ENCODE results near the gene P2RX1.

P2RX1 gene

DNA sequence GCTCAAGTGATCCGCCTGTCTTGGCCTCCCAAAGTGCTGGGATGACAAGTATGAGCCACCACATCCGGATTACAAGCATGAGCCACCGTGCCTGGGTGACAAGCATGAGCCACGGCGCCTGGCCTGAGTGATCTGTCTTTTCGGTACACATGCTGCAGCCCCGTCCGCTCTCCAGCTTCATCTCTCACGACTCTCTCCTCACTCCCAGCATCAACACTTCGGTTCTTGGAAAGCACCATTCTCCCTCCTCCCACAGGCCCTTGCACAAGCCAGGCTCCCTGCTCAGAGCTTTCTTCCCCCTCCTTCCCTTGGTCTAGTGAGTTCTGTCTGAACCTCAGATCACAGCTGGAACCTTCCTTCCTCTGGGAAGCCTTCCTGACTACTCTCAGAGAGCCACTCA is 63.7 kb downstream of the P2RX1 start:
- TF ChIP-seq, protein P1, sequence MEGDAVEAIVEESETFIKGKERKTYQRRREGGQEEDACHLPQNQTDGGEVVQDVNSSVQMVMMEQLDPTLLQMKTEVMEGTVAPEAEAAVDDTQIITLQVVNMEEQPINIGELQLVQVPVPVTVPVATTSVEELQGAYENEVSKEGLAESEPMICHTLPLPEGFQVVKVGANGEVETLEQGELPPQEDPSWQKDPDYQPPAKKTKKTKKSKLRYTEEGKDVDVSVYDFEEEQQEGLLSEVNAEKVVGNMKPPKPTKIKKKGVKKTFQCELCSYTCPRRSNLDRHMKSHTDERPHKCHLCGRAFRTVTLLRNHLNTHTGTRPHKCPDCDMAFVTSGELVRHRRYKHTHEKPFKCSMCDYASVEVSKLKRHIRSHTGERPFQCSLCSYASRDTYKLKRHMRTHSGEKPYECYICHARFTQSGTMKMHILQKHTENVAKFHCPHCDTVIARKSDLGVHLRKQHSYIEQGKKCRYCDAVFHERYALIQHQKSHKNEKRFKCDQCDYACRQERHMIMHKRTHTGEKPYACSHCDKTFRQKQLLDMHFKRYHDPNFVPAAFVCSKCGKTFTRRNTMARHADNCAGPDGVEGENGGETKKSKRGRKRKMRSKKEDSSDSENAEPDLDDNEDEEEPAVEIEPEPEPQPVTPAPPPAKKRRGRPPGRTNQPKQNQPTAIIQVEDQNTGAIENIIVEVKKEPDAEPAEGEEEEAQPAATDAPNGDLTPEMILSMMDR (IDR thresholded peaks at IDR 0.05; ENCODE audit: low read depth, low read length, missing control alignments): no peak
- no peak overlapping the region for H3K4me3 ChIP-seq (replicated peaks; ENCODE audit: low read depth, low read length)
- DNase-seq (ENCODE audit: extremely low read depth, low read depth): no peak

DNA sequence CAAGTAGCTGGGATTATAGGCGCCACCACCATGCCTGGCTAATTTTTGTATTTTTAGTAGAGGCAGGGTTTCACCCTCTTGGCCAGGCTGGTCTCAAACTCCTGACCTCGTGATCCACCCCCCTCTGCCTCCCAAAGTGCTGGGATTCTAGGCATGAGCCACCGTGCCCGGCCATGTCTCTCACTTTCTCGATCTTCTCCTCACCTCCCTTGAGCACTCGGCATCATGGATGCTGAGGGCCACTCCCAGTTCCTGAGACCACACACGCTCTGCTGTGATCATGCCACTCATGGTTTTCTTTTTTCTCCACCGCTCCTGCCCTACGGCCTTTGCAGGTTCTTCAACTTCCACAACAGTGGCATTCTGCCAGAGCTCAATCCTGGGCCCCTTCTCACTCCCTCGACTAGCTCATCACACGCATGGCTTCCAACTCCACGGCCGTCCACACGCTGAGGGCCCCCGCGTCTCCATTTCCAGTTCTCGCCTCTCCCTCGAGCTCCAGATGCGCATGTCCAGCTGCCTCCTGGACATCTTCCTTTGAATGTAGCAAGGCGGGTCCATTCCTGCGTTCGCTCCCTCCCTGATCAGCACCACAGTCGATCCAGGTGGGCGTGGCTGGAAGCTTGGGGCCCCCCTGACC is 64.7 kb downstream of the P2RX1 start:
- TF ChIP-seq, protein P1 (IDR thresholded peaks at IDR 0.05; ENCODE audit: low read depth, low read length, missing control alignments): no peak
- DNase-seq (ENCODE audit: extremely low read depth, low read depth): no peak
- H3K4me3 ChIP-seq (replicated peaks; ENCODE audit: low read depth, low read length): no peak overlapping the region

GRCh38 chr17:3848229-3848835 is 67.9 kb downstream of the P2RX1 start:
- TF ChIP-seq, protein P1 (IDR thresholded peaks at IDR 0.05; ENCODE audit: low read depth, low read length, missing control alignments): no peak
- H3K4me3 ChIP-seq (replicated peaks; ENCODE audit: low read depth, low read length): no peak overlapping the region
- no peak for DNase-seq (ENCODE audit: extremely low read depth, low read depth)

GRCh38 chr17:3847165-3847670 is 69.0 kb downstream of the P2RX1 start:
- DNase-seq (ENCODE audit: extremely low read depth, low read depth): no peak
- H3K4me3 ChIP-seq (replicated peaks; ENCODE audit: low read depth, low read length): no peak overlapping the region
- TF ChIP-seq, protein P1 (IDR thresholded peaks at IDR 0.05; ENCODE audit: low read depth, low read length, missing control alignments): no peak
